ENCODE results near the gene NSUN4. TPM values are rescaled to one million over a fixed set of nuclear protein-coding genes. Genes with fewer than 3 reads are reported as not detected.
"Not testable (repeated sequence)": the region's sequence is repeated elsewhere in the genome, so short reads cannot be mapped to it uniquely, and the experiment has no call there.

Gene NSUN4
- total RNA-seq, 1 experiment from 2014 or later = 20.4 TPM

DNA sequence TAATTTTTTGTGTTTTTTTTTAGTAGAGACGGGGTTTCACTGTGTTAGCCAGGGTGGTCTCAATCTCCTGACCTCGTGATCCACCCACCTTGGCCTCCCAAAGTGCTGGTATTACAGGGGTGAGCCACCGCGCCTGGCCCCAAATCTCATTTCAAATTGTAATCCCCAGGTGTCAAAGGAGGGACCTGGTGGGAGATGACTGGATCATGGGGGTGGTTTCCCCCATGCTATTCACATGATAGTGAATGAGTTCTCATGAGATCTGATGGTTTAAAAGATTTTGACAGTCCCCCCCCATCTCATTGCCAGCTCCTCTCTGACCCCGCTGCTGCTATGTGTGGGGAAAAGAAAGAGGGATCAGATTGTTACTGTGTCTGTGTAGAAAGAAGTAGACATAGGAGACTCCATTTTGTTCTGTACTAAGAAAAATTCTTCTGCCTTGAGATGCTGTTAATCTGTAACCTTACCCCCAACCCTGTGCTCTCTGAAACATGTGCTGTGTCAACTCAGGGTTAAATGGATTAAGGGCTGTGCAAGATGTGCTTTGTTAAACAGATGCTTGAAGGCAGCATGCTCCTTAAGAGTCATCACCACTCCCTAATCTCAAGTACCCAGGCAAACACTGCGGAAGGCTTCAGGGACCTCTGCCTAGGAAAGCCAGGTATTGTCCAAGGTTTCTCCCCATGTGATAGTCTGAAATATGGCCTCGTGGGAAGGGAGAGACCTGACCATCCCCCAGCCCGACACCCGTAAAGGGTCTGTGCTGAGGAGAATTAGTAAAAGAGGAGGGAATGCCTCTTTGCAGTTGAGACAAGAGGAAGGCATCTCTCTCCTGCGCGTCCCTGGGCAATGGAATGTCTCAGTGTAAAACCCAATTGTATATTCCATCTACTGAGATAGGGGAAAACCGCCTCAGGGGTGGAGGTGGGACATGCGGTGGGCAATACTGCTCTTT, 20.4 kb upstream of the NSUN4 start:
- H3K23me2 ChIP-seq (ENCODE audit: insufficient read length, low read depth, low read length, poor library complexity, severe bottlenecking); H3T11ph ChIP-seq (ENCODE audit: low read length); H3K4me2 ChIP-seq (ENCODE audit: insufficient read depth, insufficient read length, low read length); H2AK5ac ChIP-seq (ENCODE audit: insufficient read length, low read length); H2AFZ ChIP-seq (ENCODE audit: low read length); H3K56ac ChIP-seq (ENCODE audit: insufficient read length, low read depth, low read length); H3K14ac ChIP-seq (ENCODE audit: insufficient read depth, low read length); H3K79me2 ChIP-seq (ENCODE audit: insufficient read depth, low read length); H4K20me1 ChIP-seq (ENCODE audit: control insufficient read depth, insufficient read depth, insufficient read length); H4K91ac ChIP-seq (ENCODE audit: insufficient read length, low read depth, low read length); H3K9me3 ChIP-seq (ENCODE audit: control insufficient read depth, low read depth, low read length); H2BK15ac ChIP-seq (ENCODE audit: low read depth, low read length); H3K27me3 Mint-ChIP-seq (ENCODE audit: low read depth); H3K4me3 Mint-ChIP-seq; H2BK5ac ChIP-seq (ENCODE audit: insufficient read length, low read length); H3K9ac ChIP-seq (ENCODE audit: extremely low read depth, insufficient read length, low read length); DNase-seq; H3K4me1 ChIP-seq (ENCODE audit: insufficient read depth, low read length); H3K79me1 ChIP-seq (ENCODE audit: insufficient read depth, low read depth, low read length, poor library complexity, severe bottlenecking); H3K4ac ChIP-seq (ENCODE audit: low read depth, low read length); H3K23ac ChIP-seq (ENCODE audit: insufficient read length, low read depth, low read length); H4K5ac ChIP-seq (ENCODE audit: insufficient read length, low read depth, low read length); H3K9me3 Mint-ChIP-seq; H2BK120ac ChIP-seq (ENCODE audit: low read depth, low read length, poor library complexity, severe bottlenecking); H3K27ac ChIP-seq (ENCODE audit: insufficient read length, low read depth, low read length); H3K18ac ChIP-seq (ENCODE audit: insufficient read length, low read depth, low read length); H3K27me3 ChIP-seq (ENCODE audit: insufficient read depth, low read length); H2BK12ac ChIP-seq (ENCODE audit: insufficient read length, low read depth, low read length); H4K8ac ChIP-seq (replicated peaks; ENCODE audit: insufficient read length, low read depth, low read length); H2BK20ac ChIP-seq (ENCODE audit: low read depth, low read length, poor library complexity, severe bottlenecking): not testable (repeated sequence)
- Mint-ChIP-seq H3K36me3 (ENCODE audit: insufficient read depth in 1 of 3, low read depth in 3 of 3) (peaks cover 6 to 19% (median 14%) of the 10 kb centered on the region in 3 experiments; a peak in 6 of 7 replicates), H3K27ac (peak overlapping the region in 2 of 3 experiments; percentile 20 to 54; a peak in 4 of 7 replicates), H3K4me1 (peaks cover 18 to 21% of the 10 kb centered on the region in 2 experiments)
- WGBS (ENCODE audit: extremely low coverage, insufficient read length, low lambda C conversion rate) = no CpG with 5 or more reads among the region's 13 CpGs

DNA sequence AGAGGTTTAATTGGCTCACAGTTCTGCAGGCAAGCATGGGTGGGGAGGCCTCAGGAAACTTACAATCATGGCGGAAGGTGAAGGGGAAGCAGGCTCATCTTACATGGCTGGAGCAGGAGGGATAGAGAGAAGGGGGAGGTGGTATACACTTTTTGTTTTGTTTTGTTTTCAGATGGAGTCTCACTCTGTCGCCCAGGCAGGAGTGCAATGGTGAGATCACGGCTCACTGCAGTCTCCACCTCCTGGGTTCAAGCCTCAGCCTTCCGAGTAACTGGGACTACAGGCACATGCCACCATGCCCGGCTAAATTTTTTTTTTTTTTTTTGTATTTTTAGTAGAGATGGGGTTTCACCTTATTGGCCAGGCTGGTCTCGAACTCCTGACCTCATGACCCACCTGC, 18.4 kb upstream of the NSUN4 start:
- H4K8ac ChIP-seq (replicated peaks; ENCODE audit: insufficient read length, low read depth, low read length); H2BK20ac ChIP-seq (ENCODE audit: low read depth, low read length, poor library complexity, severe bottlenecking); H3K14ac ChIP-seq (ENCODE audit: insufficient read depth, low read length); H3K56ac ChIP-seq (ENCODE audit: insufficient read length, low read depth, low read length); H3K18ac ChIP-seq (ENCODE audit: insufficient read length, low read depth, low read length); H3T11ph ChIP-seq (ENCODE audit: low read length); H2AFZ ChIP-seq (ENCODE audit: low read length); H3K79me2 ChIP-seq (ENCODE audit: insufficient read depth, low read length); H4K20me1 ChIP-seq (ENCODE audit: control insufficient read depth, insufficient read depth, insufficient read length); H3K4me1 ChIP-seq (ENCODE audit: insufficient read depth, low read length); H3K9ac ChIP-seq (ENCODE audit: extremely low read depth, insufficient read length, low read length); H4K5ac ChIP-seq (ENCODE audit: insufficient read length, low read depth, low read length); H3K27ac Mint-ChIP-seq; H3K23ac ChIP-seq (ENCODE audit: insufficient read length, low read depth, low read length); H4K91ac ChIP-seq (ENCODE audit: insufficient read length, low read depth, low read length); H2BK120ac ChIP-seq (ENCODE audit: low read depth, low read length, poor library complexity, severe bottlenecking); H3K79me1 ChIP-seq (ENCODE audit: insufficient read depth, low read depth, low read length, poor library complexity, severe bottlenecking); H3K4me3 Mint-ChIP-seq; H3K27ac ChIP-seq (ENCODE audit: insufficient read length, low read depth, low read length); H3K4me2 ChIP-seq (ENCODE audit: insufficient read depth, insufficient read length, low read length); H3K4ac ChIP-seq (ENCODE audit: low read depth, low read length); H3K9me3 Mint-ChIP-seq; H3K9me3 ChIP-seq (ENCODE audit: control insufficient read depth, low read depth, low read length); H3K27me3 Mint-ChIP-seq (ENCODE audit: low read depth); DNase-seq; H3K27me3 ChIP-seq (ENCODE audit: insufficient read depth, low read length); H2BK12ac ChIP-seq (ENCODE audit: insufficient read length, low read depth, low read length); H2BK15ac ChIP-seq (ENCODE audit: low read depth, low read length); H2BK5ac ChIP-seq (ENCODE audit: insufficient read length, low read length); H2AK5ac ChIP-seq (ENCODE audit: insufficient read length, low read length); H3K36me3 Mint-ChIP-seq (ENCODE audit: insufficient read depth in 1 of 3, low read depth in 3 of 3); H3K23me2 ChIP-seq (ENCODE audit: insufficient read length, low read depth, low read length, poor library complexity, severe bottlenecking): not testable (repeated sequence)
- H3K4me1 Mint-ChIP-seq = peaks cover 18 to 21% of the 10 kb centered on the region in 2 experiments
- no CpG with 5 or more reads among the region's 6 CpGs for WGBS (ENCODE audit: extremely low coverage, insufficient read length, low lambda C conversion rate)
